Prostate gland (tissue), 2 donors: ENCODE data around the gene IL2RA.

Experiments
- POLR2A ChIP-seq: fragments of 450-650 bp; IDR thresholded peaks from one replicate; pipeline ENCODE4 v1.6.1; 2016; ENCODE audit warnings: antibody characterized with exemption, mild to moderate bottlenecking
- POLR2AphosphoS5 ChIP-seq: sonication (generic); formaldehyde crosslinking; IDR thresholded peaks from one replicate; pipeline ENCODE4 v1.6.1; 2017; ENCODE audit warnings: antibody characterized with exemption
- TF ChIP-seq, protein P1 (sequence below), 4 experiments: fragments of 200-600 bp in 2 of 4; fragments of 450-650 bp in 2 of 4; sonication (generic) in 2 of 4; IDR thresholded peaks; 1 replicate in 3 of 4; 2 replicates in 1 of 4; pipeline ENCODE4 v1.5.1; 2016 to 2019; ENCODE audit warnings: antibody characterized with exemption in 4 of 4, mild to moderate bottlenecking in 2 of 4, moderate library complexity in 2 of 4

GRCh38 chr10:6010569-6010968 is 51.6 kb downstream of the IL2RA start:
- TF ChIP-seq POLR2A (no peak), POLR2AphosphoS5 (no peak)
- TF ChIP-seq, protein P1, sequence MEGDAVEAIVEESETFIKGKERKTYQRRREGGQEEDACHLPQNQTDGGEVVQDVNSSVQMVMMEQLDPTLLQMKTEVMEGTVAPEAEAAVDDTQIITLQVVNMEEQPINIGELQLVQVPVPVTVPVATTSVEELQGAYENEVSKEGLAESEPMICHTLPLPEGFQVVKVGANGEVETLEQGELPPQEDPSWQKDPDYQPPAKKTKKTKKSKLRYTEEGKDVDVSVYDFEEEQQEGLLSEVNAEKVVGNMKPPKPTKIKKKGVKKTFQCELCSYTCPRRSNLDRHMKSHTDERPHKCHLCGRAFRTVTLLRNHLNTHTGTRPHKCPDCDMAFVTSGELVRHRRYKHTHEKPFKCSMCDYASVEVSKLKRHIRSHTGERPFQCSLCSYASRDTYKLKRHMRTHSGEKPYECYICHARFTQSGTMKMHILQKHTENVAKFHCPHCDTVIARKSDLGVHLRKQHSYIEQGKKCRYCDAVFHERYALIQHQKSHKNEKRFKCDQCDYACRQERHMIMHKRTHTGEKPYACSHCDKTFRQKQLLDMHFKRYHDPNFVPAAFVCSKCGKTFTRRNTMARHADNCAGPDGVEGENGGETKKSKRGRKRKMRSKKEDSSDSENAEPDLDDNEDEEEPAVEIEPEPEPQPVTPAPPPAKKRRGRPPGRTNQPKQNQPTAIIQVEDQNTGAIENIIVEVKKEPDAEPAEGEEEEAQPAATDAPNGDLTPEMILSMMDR (IDR thresholded peaks at IDR 0.05), result no peak
